SK-N-MC (cell line): ENCODE results near the gene DLG2.

Experiments used
- EZH2 ChIP-seq: fragments of 200-600 bp; sonication (generic); IDR thresholded peaks from one replicate; pipeline ENCODE4 v1.6.1; 2017; ENCODE audit warnings: antibody characterized with exemption
- FOXP2 ChIP-seq: optimal IDR thresholded peaks from 2 replicates; pipeline ENCODE3; 2011; ENCODE audit warnings: mild to moderate bottlenecking, moderate library complexity; ENCODE audit not compliant: insufficient read depth; ENCODE audit errors: extremely low read length, control extremely low read depth
- POLR2AphosphoS5 ChIP-seq: IDR thresholded peaks from 2 replicates; pipeline ENCODE4 v1.6.1; 2012; ENCODE audit warnings: mild to moderate bottlenecking, low read depth, low read length, borderline replicate concordance

- no peak for TF ChIP-seq EZH2
- no peak for TF ChIP-seq POLR2AphosphoS5
- TF ChIP-seq FOXP2: no peak
Measured at GRCh38 chr11:83568516-83568915, 2058.6 kb downstream of the DLG2 start.
